Natural killer cell treated with Interleukin-12 subunit alpha and Interleukin-12 subunit beta and Interleukin-15 and Interleukin-18, amount 100 ng/mL, for 72 hours (primary cell): ENCODE measurements around the gene IKZF5. TPM values are rescaled to one million over a fixed set of nuclear protein-coding genes. Genes with fewer than 3 reads are reported as not detected.

Source experiments
- ATAC-seq, 2 donors: fragments of 150-1000 bp; cut with Tn5 transposase in 1 of 2; sonication (Bioruptor Pico), chemical (Tn5 transposase) in 1 of 2; 2 replicates each; pipeline ENCODE4 v1.10.0; 2021
- DNase-seq: peaks from one replicate; pipeline ENCODE4 v3.0.0; 2022; ENCODE audit warnings: low spot score
- H3K27ac Mint-ChIP-seq, 2 donors: 1 replicate in 1 of 2; 2 replicates in 1 of 2; pipeline ENCODE4 v1.8.0; 2022; ENCODE audit warnings: mixed read lengths in 2 of 2, mild to moderate bottlenecking in 1 of 2, moderate library complexity in 1 of 2
- H3K27me3 Mint-ChIP-seq, 2 donors: 1 replicate in 1 of 2; 2 replicates in 1 of 2; pipeline ENCODE4 v1.8.0; 2022; ENCODE audit warnings: mixed read lengths in 2 of 2
- H3K36me3 Mint-ChIP-seq: one replicate; pipeline ENCODE4 v1.8.0; 2022; ENCODE audit warnings: mixed read lengths
- H3K4me1 Mint-ChIP-seq, 2 donors: 1 replicate in 1 of 2; 2 replicates in 1 of 2; pipeline ENCODE4 v1.8.0; 2022; ENCODE audit warnings: low read depth in 2 of 2, mixed read lengths in 2 of 2, mild to moderate bottlenecking in 1 of 2
- H3K4me3 Mint-ChIP-seq: one replicate; pipeline ENCODE4 v1.8.0; 2022; ENCODE audit warnings: mixed read lengths
- H3K9me3 Mint-ChIP-seq: 2 replicates; pipeline ENCODE4 v1.8.0; 2022; ENCODE audit warnings: mixed read lengths
- total RNA-seq, 2 donors: library from RNA; stranded (reverse); gene quantifications; one replicate each; pipeline ENCODE4 v1.2.3, GENCODE V29; 2022

IKZF5 gene
- total RNA-seq, 2 donors from 2014 or later, result 21.4 to 22.1 TPM

- Mint-ChIP-seq H3K27me3 (no peaks in the 10 kb centered on the region), H3K4me1 (peaks cover 22 to 34% of the 10 kb centered on the region in 2 donors), H3K36me3 (no peaks in the 10 kb centered on the region), H3K9me3 (no peaks in the 10 kb centered on the region), H3K4me3 (peak overlapping the region; percentile 99), H3K27ac (peak overlapping the region; percentile 94 to 96)
- peak in 1 of 2 donors; percentile 53 for ATAC-seq
- DNase-seq, result peak; percentile 65
Measured at GRCh38 chr10:123007558-123008354, 839 bp downstream of the IKZF5 start.

DNA sequence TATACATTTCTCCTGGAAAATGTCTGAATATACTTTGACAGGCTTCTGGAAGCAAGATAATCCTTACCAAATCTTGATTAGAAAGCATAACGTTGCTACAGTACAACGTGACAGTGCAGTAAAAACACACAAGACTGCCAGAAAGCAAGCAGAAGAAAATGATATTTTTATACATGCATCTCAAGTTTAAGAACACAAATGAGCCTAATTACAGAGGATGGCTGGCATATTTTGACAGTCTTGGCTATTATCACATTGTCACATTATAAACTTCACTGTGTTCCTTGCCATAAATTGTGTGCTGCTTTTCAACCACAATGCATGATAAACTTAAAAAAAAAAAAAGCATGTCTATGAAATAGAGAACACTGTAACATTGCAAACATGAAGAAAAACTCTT, 4.3 kb downstream of the IKZF5 start:
- no peak for DNase-seq
- Mint-ChIP-seq H3K9me3 (no peaks in the 10 kb centered on the region), H3K27ac (no peak overlapping the region), H3K36me3 (no peaks in the 10 kb centered on the region), H3K27me3 (no peaks in the 10 kb centered on the region), H3K4me1 (peaks cover 23 to 47% of the 10 kb centered on the region in 2 donors), H3K4me3 (no peak overlapping the region)
- ATAC-seq, result no peak

- Mint-ChIP-seq H3K9me3 (no peaks in the 10 kb centered on the region), H3K36me3 (no peaks in the 10 kb centered on the region), H3K27ac (no peak overlapping the region), H3K4me1 (peaks cover 16 to 36% of the 10 kb centered on the region in 2 donors), H3K4me3 (no peak overlapping the region), H3K27me3 (no peaks in the 10 kb centered on the region)
- no peak for ATAC-seq
- no peak for DNase-seq
Measured at GRCh38 chr10:123001370-123001769, 7.2 kb downstream of the IKZF5 start.

GRCh38 chr10:123000155-123000554, 8.4 kb downstream of the IKZF5 start:
- peaks cover 15 to 32% of the 10 kb centered on the region in 2 donors for H3K4me1 Mint-ChIP-seq
- H3K9me3 Mint-ChIP-seq, result no peaks in the 10 kb centered on the region
- no peak overlapping the region for H3K27ac Mint-ChIP-seq
- no peak for ATAC-seq
- no peak overlapping the region for H3K4me3 Mint-ChIP-seq
- H3K36me3 Mint-ChIP-seq, result peaks cover 8% of the 10 kb centered on the region
- H3K27me3 Mint-ChIP-seq, result no peaks in the 10 kb centered on the region
- DNase-seq, result no peak

DNA sequence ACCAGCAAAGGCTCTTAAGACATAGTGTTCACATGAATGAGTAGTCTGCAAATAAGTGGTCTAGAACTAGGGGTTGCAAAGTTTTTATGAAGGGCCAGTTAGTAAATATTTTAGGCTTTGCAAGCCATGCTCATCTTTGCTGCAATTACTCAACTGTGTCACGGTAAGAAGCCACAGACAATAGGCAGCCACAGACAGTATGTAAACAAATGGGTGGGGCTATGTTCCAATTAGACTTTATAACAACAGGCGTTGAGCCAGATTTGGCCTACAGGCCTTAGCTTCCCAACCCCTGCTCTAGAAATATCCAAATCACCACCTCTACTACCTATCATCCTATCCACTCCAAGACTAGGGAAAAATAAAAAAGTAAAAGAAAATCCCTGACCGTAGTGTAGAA, 9.2 kb downstream of the IKZF5 start:
- Mint-ChIP-seq H3K4me1 (peaks cover 15 to 32% of the 10 kb centered on the region in 2 donors), H3K27me3 (no peaks in the 10 kb centered on the region), H3K9me3 (no peaks in the 10 kb centered on the region), H3K4me3 (no peak overlapping the region), H3K27ac (no peak overlapping the region), H3K36me3 (peaks cover 10% of the 10 kb centered on the region)
- no peak for DNase-seq
- no peak for ATAC-seq

DNA sequence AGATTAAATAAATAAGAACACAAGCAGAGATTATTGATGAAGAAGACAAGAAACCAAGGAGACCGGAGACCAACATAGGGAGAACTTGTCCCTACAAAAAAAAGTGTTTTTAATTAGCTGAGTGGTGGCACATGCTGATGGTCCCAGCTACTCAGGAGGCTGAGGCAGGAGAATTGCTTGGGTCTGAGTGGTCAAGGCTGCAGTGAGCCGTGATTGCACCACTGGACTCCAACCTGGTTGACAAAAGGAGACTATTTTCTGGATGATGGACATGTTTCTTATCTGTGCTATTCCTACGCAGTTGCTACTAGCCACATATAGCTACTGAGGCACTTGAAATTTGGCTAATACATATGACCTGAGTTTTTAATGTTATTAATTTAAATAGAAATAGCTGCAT, 9.7 kb downstream of the IKZF5 start:
- no peak for ATAC-seq
- peaks cover 15 to 32% of the 10 kb centered on the region in 2 donors for H3K4me1 Mint-ChIP-seq
- no peak for DNase-seq
- H3K9me3 Mint-ChIP-seq, result no peaks in the 10 kb centered on the region
- H3K27me3 Mint-ChIP-seq, result no peaks in the 10 kb centered on the region
- peaks cover 10% of the 10 kb centered on the region for H3K36me3 Mint-ChIP-seq
- H3K27ac Mint-ChIP-seq, result no peak overlapping the region
- no peak overlapping the region for H3K4me3 Mint-ChIP-seq

- H3K4me3 Mint-ChIP-seq, result no peak overlapping the region
Measured at GRCh38 chr10:122998360-122998917, 10.2 kb downstream of the IKZF5 start.

GRCh38 chr10:122997864-122998263, 10.7 kb downstream of the IKZF5 start:
- DNase-seq (no peak), ATAC-seq (no peak)
- no peaks in the 10 kb centered on the region for H3K9me3 Mint-ChIP-seq
- H3K27me3 Mint-ChIP-seq, result no peaks in the 10 kb centered on the region
- H3K4me1 Mint-ChIP-seq, result peaks cover 15 to 32% of the 10 kb centered on the region in 2 donors
- peaks cover 10% of the 10 kb centered on the region for H3K36me3 Mint-ChIP-seq
- no peak overlapping the region for H3K4me3 Mint-ChIP-seq
- H3K27ac Mint-ChIP-seq, result no peak overlapping the region

More at GRCh38 chr10:122998360-122998917, 10.2 kb downstream of the IKZF5 start:
- ATAC-seq (no peak), DNase-seq (no peak)
- Mint-ChIP-seq H3K27me3 (no peaks in the 10 kb centered on the region), H3K27ac (no peak overlapping the region), H3K36me3 (peaks cover 10% of the 10 kb centered on the region), H3K9me3 (no peaks in the 10 kb centered on the region), H3K4me1 (peaks cover 15 to 32% of the 10 kb centered on the region in 2 donors)

DNA sequence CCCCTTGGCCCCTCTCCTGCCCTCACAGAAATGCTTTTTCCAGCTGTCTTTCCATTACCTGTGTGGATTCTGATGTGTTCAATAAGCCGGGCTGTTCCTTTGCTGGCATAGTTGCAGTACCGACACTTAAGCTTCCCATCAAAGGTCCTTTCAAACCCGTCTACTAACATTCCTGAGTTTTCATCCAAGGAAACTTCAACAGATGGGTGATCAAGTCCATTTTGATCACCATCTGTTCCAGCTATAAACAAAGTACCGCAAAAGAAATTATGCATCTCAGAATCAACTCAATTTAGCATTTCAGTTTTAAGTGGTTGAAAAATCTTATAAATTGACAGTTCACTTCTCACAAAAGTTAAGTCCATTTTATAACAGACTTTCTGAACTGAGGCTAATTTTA, 12.7 kb downstream of the IKZF5 start:
- no peak overlapping the region for H3K4me3 Mint-ChIP-seq
- no peak overlapping the region for H3K27ac Mint-ChIP-seq
- peaks cover 11 to 20% of the 10 kb centered on the region in 2 donors for H3K4me1 Mint-ChIP-seq
- H3K27me3 Mint-ChIP-seq, result no peaks in the 10 kb centered on the region
- H3K36me3 Mint-ChIP-seq, result peaks cover 10% of the 10 kb centered on the region
- ATAC-seq (no peak), DNase-seq (no peak)
- H3K9me3 Mint-ChIP-seq, result no peaks in the 10 kb centered on the region

GRCh38 chr10:122993797-122994336, 14.7 kb downstream of the IKZF5 start:
- peaks cover 10% of the 10 kb centered on the region for H3K36me3 Mint-ChIP-seq
- H3K27ac Mint-ChIP-seq, result no peak overlapping the region
- no peaks in the 10 kb centered on the region for H3K27me3 Mint-ChIP-seq
- ATAC-seq (no peak), DNase-seq (no peak)
- peaks cover 0 to 2% of the 10 kb centered on the region in 2 donors for H3K4me1 Mint-ChIP-seq
- H3K9me3 Mint-ChIP-seq, result no peaks in the 10 kb centered on the region
- H3K4me3 Mint-ChIP-seq, result no peak overlapping the region

- Mint-ChIP-seq H3K27ac (no peak overlapping the region), H3K4me1 (peaks cover 0 to 2% of the 10 kb centered on the region in 2 donors), H3K36me3 (peaks cover 12% of the 10 kb centered on the region), H3K9me3 (no peaks in the 10 kb centered on the region), H3K4me3 (no peak overlapping the region), H3K27me3 (no peaks in the 10 kb centered on the region)
- ATAC-seq (no peak), DNase-seq (no peak)
Measured at GRCh38 chr10:122992031-122992585, 16.5 kb downstream of the IKZF5 start.

DNA sequence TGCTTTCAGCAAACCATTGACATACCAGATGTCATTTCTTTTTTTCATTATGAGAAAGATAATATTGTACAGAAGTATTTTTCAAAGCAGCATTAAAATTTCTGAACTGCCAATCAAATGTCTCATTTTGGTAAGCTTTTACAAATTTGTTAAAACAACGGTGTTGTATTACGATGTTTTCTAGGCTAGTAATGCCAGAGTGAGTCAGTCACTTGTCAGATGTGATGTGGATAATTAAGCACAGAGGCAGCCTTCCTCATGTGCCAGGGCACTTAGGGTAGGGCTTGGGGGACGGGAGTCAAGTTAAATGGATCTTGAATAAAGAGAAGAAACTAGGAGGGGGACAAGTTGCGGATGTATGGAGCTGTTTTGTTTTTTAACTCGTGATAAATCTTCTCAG, 18.3 kb downstream of the IKZF5 start:
- Mint-ChIP-seq H3K27me3 (no peaks in the 10 kb centered on the region), H3K4me3 (no peak overlapping the region), H3K27ac (peak overlapping the region in 1 of 2 donors; percentile 71)

GRCh38 chr10:122988501-122988900, 20.1 kb downstream of the IKZF5 start:
- Mint-ChIP-seq H3K36me3 (peaks cover 7% of the 10 kb centered on the region), H3K9me3 (no peaks in the 10 kb centered on the region), H3K4me3 (no peak overlapping the region), H3K4me1 (no peaks in the 10 kb centered on the region), H3K27me3 (no peaks in the 10 kb centered on the region), H3K27ac (no peak overlapping the region)
- no peak for ATAC-seq
- DNase-seq, result no peak

More for the DNA sequence above, 18.3 kb downstream of the IKZF5 start:
- Mint-ChIP-seq H3K36me3 (peaks cover 10% of the 10 kb centered on the region), H3K9me3 (no peaks in the 10 kb centered on the region), H3K4me1 (peaks cover 0 to 1% of the 10 kb centered on the region in 2 donors)
- DNase-seq (no peak), ATAC-seq (no peak)

- peaks cover 2% of the 10 kb centered on the region in 2 donors for H3K4me1 Mint-ChIP-seq
- no peaks in the 10 kb centered on the region for H3K27me3 Mint-ChIP-seq
- H3K9me3 Mint-ChIP-seq, result no peaks in the 10 kb centered on the region
- H3K4me3 Mint-ChIP-seq, result no peak overlapping the region
- H3K27ac Mint-ChIP-seq, result no peak overlapping the region
- ATAC-seq (no peak), DNase-seq (no peak)
- H3K36me3 Mint-ChIP-seq, result peaks cover 7% of the 10 kb centered on the region
Measured at GRCh38 chr10:122986335-122986734, 22.3 kb downstream of the IKZF5 start.
